DND-41 (cell line): ENCODE measurements around the gene ATP6AP2.
"Not testable (repeated sequence)": the region's sequence is repeated elsewhere in the genome, so short reads cannot be mapped to it uniquely, and the experiment has no call there.

ENCODE experiments used
- ATAC-seq: fragments of 200-7000 bp; cut with Tn5 transposase; 3 replicates; pipeline ENCODE4 v1.9.1; 2021; ENCODE audit warnings: low read depth; ENCODE audit not compliant: insufficient read depth
- DNase-seq: peaks from one replicate; pipeline ENCODE4 v3.0.0-alpha.2; 2020
- H2AFZ ChIP-seq: 2 replicates; pipeline ENCODE4 v1.6.0; 2012; ENCODE audit warnings: low read depth, low read length
- H3K27ac ChIP-seq: 2 replicates; pipeline ENCODE4 v1.5.1; 2012; ENCODE audit warnings: low read length, inconsistent platforms
- H3K27me3 ChIP-seq: fragments of 200-600 bp; sonication (generic); 2 replicates; pipeline ENCODE4 v1.6.0; 2012; ENCODE audit warnings: low read length, mild to moderate bottlenecking, inconsistent platforms; ENCODE audit not compliant: insufficient read depth, poor library complexity
- H3K36me3 ChIP-seq: 2 replicates; pipeline ENCODE4 v1.5.1; 2012; ENCODE audit warnings: low read length, inconsistent platforms; ENCODE audit not compliant: insufficient read depth
- H3K4me1 ChIP-seq: 2 replicates; pipeline ENCODE4 v1.5.1; 2012; ENCODE audit warnings: mild to moderate bottlenecking, low read length; ENCODE audit not compliant: insufficient read depth
- H3K4me2 ChIP-seq: 2 replicates; pipeline ENCODE4 v1.6.0; 2012; ENCODE audit warnings: mild to moderate bottlenecking, moderate library complexity, low read length, inconsistent platforms; ENCODE audit not compliant: insufficient read depth
- H3K4me3 ChIP-seq, 2 experiments: fragments of 200-600 bp in 1 of 2; shearing (Covaris generic) in 1 of 2; 2 replicates each; pipeline ENCODE4 v1.5.1; 2012 to 2016; ENCODE audit warnings: inconsistent platforms in 2 of 2, low read length in 2 of 2, mild to moderate bottlenecking in 2 of 2, low read depth in 1 of 2, moderate library complexity in 1 of 2
- H3K79me2 ChIP-seq: 2 replicates; pipeline ENCODE4 v1.6.0; 2012; ENCODE audit warnings: low read length, inconsistent platforms; ENCODE audit not compliant: insufficient read depth
- H3K9ac ChIP-seq: 2 replicates; pipeline ENCODE4 v1.6.0; 2012; ENCODE audit warnings: low read depth, mild to moderate bottlenecking, inconsistent platforms, low read length, moderate library complexity
- H3K9me3 ChIP-seq: 2 replicates; pipeline ENCODE4 v1.5.1; 2012; ENCODE audit warnings: low read length, moderate library complexity, mild to moderate bottlenecking, inconsistent platforms; ENCODE audit not compliant: insufficient read depth, severe bottlenecking
- H4K20me1 ChIP-seq: 2 replicates; pipeline ENCODE4 v1.6.0; 2012; ENCODE audit warnings: low read length; ENCODE audit not compliant: insufficient read depth
- EZH2 ChIP-seq: IDR thresholded peaks from 3 replicates; pipeline ENCODE4 v1.6.1; 2012; ENCODE audit warnings: borderline replicate concordance, low read depth, mild to moderate bottlenecking, moderate library complexity, low read length, inconsistent platforms; ENCODE audit not compliant: severe bottlenecking
- TF ChIP-seq, protein P1 (sequence below): IDR thresholded peaks from 2 replicates; pipeline ENCODE4 v1.5.1; 2012; ENCODE audit warnings: borderline replicate concordance, low read length, moderate library complexity, mild to moderate bottlenecking; ENCODE audit not compliant: poor library complexity, severe bottlenecking; ENCODE audit errors: extremely low read depth

ATP6AP2 gene

DNA sequence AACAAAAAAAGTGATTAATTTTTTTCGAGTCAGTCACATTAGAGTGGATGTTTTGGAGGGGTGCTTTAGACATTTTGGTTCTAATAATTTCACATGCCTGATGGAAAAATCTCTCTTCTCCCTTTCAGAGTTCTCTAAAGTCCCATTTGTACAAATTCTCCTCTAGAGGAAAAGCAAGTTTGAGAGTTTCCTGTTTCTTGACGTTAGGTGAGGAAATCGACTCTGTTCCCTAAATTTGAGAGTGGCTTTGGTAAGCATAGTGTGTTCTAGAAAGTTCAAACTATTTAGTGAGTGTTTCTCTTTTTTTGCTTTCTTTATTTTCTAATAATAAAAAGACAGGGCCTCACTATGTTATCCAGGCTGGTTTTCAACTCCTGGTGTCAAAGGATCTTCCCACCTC is 1.6 kb upstream of the ATP6AP2 start:
- no peak overlapping the region for H3K4me3 ChIP-seq
- no peak overlapping the region for H3K9ac ChIP-seq
- no peak overlapping the region for H3K4me2 ChIP-seq
- TF ChIP-seq EZH2 = no peak
- TF ChIP-seq, protein P1, sequence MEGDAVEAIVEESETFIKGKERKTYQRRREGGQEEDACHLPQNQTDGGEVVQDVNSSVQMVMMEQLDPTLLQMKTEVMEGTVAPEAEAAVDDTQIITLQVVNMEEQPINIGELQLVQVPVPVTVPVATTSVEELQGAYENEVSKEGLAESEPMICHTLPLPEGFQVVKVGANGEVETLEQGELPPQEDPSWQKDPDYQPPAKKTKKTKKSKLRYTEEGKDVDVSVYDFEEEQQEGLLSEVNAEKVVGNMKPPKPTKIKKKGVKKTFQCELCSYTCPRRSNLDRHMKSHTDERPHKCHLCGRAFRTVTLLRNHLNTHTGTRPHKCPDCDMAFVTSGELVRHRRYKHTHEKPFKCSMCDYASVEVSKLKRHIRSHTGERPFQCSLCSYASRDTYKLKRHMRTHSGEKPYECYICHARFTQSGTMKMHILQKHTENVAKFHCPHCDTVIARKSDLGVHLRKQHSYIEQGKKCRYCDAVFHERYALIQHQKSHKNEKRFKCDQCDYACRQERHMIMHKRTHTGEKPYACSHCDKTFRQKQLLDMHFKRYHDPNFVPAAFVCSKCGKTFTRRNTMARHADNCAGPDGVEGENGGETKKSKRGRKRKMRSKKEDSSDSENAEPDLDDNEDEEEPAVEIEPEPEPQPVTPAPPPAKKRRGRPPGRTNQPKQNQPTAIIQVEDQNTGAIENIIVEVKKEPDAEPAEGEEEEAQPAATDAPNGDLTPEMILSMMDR = no peak
- DNase-seq (no peak), ATAC-seq (no peak)
- no peaks in the 10 kb centered on the region for H3K36me3 ChIP-seq
- H3K79me2 ChIP-seq = peaks cover 30% of the 10 kb centered on the region
- H3K27me3 ChIP-seq = no peaks in the 10 kb centered on the region
- no peak overlapping the region for H2AFZ ChIP-seq
- no peak overlapping the region for H3K27ac ChIP-seq
- H3K9me3 ChIP-seq = no peaks in the 10 kb centered on the region
- H4K20me1 ChIP-seq = no peaks in the 10 kb centered on the region
- H3K4me1 ChIP-seq = peaks cover 25% of the 10 kb centered on the region

DNA sequence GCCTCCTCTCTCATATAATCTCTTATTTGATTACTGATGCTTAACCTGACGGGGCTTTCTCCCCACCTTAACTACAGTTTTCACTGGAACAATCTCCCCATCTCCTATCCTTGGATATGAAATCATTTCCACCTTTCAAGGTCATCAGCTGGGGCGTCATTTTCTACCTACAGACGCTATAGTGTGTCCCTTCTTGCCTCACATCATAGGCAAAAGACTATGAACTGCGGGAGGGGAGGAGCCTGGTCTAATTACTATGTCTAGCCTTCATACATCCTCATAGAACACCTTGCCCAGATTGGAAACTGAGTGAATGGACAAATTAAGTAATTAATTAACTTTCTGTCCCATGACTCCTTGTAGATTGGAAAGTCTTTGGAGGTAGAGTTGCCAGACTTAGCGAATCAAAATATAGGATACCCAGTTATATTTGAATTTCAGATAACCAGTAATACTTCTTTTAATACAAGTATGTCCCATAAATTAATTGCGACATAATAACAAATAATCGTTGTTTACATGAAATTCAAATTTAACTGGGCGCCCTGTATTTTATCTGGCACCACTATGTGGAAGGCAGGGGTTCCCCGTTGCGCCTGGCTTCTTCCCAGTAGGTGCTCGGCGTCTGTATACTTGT is 752 bp upstream of the ATP6AP2 start:
- Histone ChIP-seq H3K27ac (peak overlapping the region; percentile 76), H3K79me2 (peaks cover 30% of the 10 kb centered on the region), H3K27me3 (no peaks in the 10 kb centered on the region), H3K4me3 (peak overlapping the region; percentile 64 to 95; a peak in 3 of 4 replicates), H3K9me3 (no peaks in the 10 kb centered on the region), H3K9ac (peak overlapping the region; percentile 70), H2AFZ (peak overlapping the region; percentile 95), H4K20me1 (no peaks in the 10 kb centered on the region), H3K36me3 (no peaks in the 10 kb centered on the region), H3K4me1 (peaks cover 25% of the 10 kb centered on the region), H3K4me2 (peak overlapping the region; percentile 73)
- no peak for DNase-seq
- no peak for ATAC-seq
- TF ChIP-seq, protein P1 = no peak
- no peak for TF ChIP-seq EZH2

DNA sequence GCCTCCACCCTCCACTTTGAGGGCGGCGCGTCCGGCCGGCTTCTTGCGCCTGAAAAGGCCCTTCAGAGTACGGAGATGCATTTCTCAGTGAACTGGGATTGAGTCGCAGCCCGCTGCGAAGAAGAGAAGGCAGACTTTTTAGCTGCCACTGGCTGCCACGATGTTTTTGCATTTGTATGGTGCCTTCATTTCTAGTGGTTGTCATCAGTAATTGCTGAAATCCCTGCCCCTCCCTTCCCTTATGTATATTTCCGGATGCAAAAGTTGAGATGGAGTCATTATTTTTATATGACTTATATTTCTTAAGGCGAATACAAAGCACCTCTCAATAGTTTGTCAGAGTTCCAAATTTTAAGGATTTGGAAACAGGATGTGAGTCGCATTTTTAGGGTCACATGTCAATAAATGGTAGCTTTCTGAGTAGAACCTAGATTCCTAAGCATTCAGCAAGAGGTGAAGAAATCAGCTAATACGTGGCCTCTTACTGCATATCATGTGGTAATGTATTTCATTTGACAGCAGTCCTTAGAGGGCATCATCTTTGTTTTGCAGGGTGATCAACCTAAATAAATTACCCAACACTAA is 658 bp downstream of the ATP6AP2 start:
- H3K27ac ChIP-seq = 0 out of 2 replicates have a peak overlapping the region, but pooled peaks have one; percentile 26
- peaks cover 25% of the 10 kb centered on the region for H3K4me1 ChIP-seq
- peaks cover 38% of the 10 kb centered on the region for H3K79me2 ChIP-seq
- H3K4me3 ChIP-seq = peak overlapping the region; percentile 64 to 95; a peak in 3 of 4 replicates
- no peaks in the 10 kb centered on the region for H3K27me3 ChIP-seq
- H3K9me3 ChIP-seq = no peaks in the 10 kb centered on the region
- DNase-seq (peak; percentile 8), ATAC-seq (no peak)
- H3K36me3 ChIP-seq = no peaks in the 10 kb centered on the region
- TF ChIP-seq EZH2 = no peak
- TF ChIP-seq, protein P1 = no peak
- H4K20me1 ChIP-seq = no peaks in the 10 kb centered on the region
- H3K9ac ChIP-seq = peak overlapping the region; percentile 70
- H3K4me2 ChIP-seq = peak overlapping the region; percentile 75
- H2AFZ ChIP-seq = peak overlapping the region; percentile 62

DNA sequence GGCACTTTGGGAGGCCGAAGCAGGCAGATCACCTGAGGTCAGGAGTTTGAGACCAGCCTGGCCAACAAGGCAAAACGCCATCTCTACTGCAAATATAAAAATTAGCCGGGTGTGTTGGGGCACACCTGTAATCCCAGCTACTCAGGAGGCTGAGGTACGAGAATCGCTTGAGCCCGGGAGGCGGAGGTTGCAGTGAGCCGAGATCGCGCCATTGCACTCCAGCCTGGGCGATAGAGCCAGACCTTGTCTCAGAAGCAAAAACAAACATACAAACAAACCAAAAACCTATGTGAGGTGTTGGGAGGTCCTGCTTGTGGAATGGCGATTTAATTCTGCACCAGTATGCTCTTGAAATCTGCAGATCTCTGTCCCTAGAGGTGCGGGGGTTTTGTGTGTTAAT is 1.4 kb downstream of the ATP6AP2 start:
- not testable (repeated sequence) for DNase-seq, ATAC-seq, H3K27ac ChIP-seq, H4K20me1 ChIP-seq, H3K27me3 ChIP-seq, H3K36me3 ChIP-seq, H2AFZ ChIP-seq, H3K9me3 ChIP-seq
- Histone ChIP-seq H3K4me2 (peak overlapping the region; percentile 75), H3K79me2 (peaks cover 45% of the 10 kb centered on the region), H3K9ac (peak overlapping the region; percentile 70; the same call in 1 of the 2 replicates), H3K4me1 (peaks cover 25% of the 10 kb centered on the region), H3K4me3 (peak overlapping the region in 1 of 2 experiments; percentile 95; a peak in 1 of 4 replicates)
